ENCODE results near the gene NFE2.
A peak's percentile ranks its signal among the peaks of the same experiment; 100 is the strongest.

The NFE2 gene

GRCh38 chr12:54262403-54262925, 38.4 kb downstream of the NFE2 start:
- DNase-seq (ENCODE audit: insufficient read length, low spot score) (no peak), FAIRE-seq (no peak)
- TF ChIP-seq POLR2A (IDR thresholded peaks at IDR 0.05; ENCODE audit: low read depth, low read length), result no peak

GRCh38 chr12:54261815-54262402, 38.9 kb downstream of the NFE2 start:
- no peak for FAIRE-seq
- TF ChIP-seq POLR2A (IDR thresholded peaks at IDR 0.05; ENCODE audit: low read depth, low read length), result no peak
- DNase-seq (ENCODE audit: insufficient read length, low spot score), result no peak

- peak; percentile 84 for FAIRE-seq
- DNase-seq (ENCODE audit: insufficient read length, low spot score), result peak; percentile 73
- no peak for TF ChIP-seq POLR2A (IDR thresholded peaks at IDR 0.05; ENCODE audit: low read depth, low read length)
Observed at GRCh38 chr12:54259194-54260011, 41.4 kb downstream of the NFE2 start.

GRCh38 chr12:54258201-54258681, 42.6 kb downstream of the NFE2 start:
- no peak for TF ChIP-seq POLR2A (IDR thresholded peaks at IDR 0.05; ENCODE audit: low read depth, low read length)
- DNase-seq (ENCODE audit: insufficient read length, low spot score) (no peak), FAIRE-seq (peak; percentile 61)

GRCh38 chr12:54257332-54257731, 43.5 kb downstream of the NFE2 start:
- TF ChIP-seq POLR2A (IDR thresholded peaks at IDR 0.05; ENCODE audit: low read depth, low read length), result no peak
- FAIRE-seq (no peak), DNase-seq (ENCODE audit: insufficient read length, low spot score) (no peak)

- TF ChIP-seq POLR2A (IDR thresholded peaks at IDR 0.05; ENCODE audit: low read depth, low read length), result no peak
- DNase-seq (ENCODE audit: insufficient read length, low spot score) (no peak), FAIRE-seq (no peak)
Observed at GRCh38 chr12:54253240-54253639, 47.6 kb downstream of the NFE2 start.

GRCh38 chr12:54251667-54252284, 49.0 kb downstream of the NFE2 start:
- FAIRE-seq (no peak), DNase-seq (ENCODE audit: insufficient read length, low spot score) (peak; percentile 34)
- no peak for TF ChIP-seq POLR2A (IDR thresholded peaks at IDR 0.05; ENCODE audit: low read depth, low read length)

- TF ChIP-seq POLR2A (IDR thresholded peaks at IDR 0.05; ENCODE audit: low read depth, low read length), result no peak
- FAIRE-seq (no peak), DNase-seq (ENCODE audit: insufficient read length, low spot score) (no peak)
Observed at GRCh38 chr12:54249489-54249888, 51.3 kb downstream of the NFE2 start.

- FAIRE-seq (no peak), DNase-seq (ENCODE audit: insufficient read length, low spot score) (no peak)
- no peak for TF ChIP-seq POLR2A (IDR thresholded peaks at IDR 0.05; ENCODE audit: low read depth, low read length)
Observed at GRCh38 chr12:54246011-54246641, 54.7 kb downstream of the NFE2 start.
